ENCODE measurements around the gene CTSH.
"Not testable (repeated sequence)": the region's sequence is repeated elsewhere in the genome, so short reads cannot be mapped to it uniquely, and the experiment has no call there.

Gene CTSH

DNA sequence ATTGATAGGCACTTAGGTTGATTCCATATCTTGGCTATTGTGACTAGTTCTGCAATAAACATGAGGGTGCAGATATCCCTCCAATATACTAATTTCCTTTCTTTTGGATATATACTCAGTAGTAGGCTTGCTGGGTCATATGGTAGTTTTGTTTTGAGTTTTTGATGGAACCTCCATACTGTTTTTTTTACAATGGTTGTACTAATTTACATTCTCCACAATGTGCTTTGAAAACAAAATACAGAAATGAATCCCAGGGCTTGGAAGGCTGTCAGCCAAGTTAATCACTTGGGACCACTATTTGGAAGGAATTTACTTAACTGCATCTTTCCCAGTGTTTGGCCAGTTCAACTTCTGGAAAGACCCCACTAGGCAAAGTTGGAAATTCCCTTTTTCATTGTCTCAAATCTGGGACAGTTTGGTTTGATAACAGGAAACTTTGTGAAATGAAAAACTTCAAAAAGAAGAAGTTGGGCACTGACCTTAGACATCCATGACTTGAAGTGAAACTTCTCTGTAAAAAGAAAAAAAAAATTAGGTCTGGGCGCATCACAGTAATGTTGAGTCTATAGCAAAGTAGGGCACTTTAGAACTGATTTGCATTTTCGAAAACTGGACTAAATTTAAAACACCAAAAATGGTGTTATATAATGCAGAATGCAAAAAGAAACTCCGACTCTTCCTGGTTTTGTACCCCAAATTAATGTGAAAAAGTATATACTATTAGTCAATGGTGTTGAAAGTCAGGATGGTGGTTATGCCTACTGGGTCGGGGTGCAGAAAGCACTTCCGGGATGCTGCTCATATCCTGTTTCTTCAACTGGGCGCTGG is 6.0 kb downstream of the CTSH start:
- DNase-seq, result peak; percentile 47 to 53

DNA sequence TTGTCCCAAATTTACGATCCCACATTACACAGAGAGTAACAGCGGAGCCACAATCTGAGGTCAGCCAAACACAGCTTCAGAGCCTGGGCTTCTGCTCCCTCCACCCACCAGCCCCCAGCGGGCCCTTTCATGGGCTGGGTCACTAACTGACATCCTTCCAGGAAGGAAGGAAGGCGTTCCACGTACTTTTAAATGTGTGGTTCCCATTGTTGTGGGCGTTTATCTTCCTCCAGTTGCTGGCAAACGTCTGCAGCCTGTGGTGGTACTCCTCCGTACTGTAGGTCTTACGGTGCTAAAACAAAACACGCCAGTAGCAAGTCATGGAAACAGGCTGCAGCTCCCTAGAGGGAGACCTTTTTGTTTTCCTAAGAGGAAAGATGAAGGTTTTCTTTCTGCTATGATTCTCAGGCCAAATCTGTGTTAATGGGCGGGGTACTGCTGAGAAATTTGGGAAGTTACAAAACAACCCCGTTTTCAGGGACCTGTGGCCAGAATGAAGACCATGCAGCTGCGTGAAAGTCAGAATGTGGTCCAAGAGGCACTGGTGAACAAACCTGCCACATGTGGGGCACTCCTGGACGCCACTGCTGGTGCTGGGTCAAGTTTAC is 7.6 kb downstream of the CTSH start:
- peak in 1 of 2 donors; percentile 14 for DNase-seq

DNA sequence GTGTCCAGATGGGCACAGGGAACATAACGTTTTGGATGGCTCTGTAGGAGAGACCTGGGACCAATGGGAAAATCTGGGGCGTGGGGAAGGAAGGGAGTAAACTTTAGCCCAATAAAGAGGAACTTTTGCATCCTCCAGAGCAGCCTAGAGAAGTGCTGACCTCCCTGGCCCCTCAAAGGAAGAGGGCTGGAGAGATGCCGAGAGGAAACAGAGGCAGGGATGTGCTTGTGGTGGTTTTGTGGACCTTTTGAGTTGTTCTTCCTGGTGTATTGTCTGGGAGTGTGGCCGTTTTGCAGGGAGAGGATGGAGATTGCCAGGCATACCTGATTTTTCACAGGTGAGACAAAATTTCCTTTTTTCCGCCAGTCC is 10.2 kb downstream of the CTSH start:
- DNase-seq, result no peak

DNA sequence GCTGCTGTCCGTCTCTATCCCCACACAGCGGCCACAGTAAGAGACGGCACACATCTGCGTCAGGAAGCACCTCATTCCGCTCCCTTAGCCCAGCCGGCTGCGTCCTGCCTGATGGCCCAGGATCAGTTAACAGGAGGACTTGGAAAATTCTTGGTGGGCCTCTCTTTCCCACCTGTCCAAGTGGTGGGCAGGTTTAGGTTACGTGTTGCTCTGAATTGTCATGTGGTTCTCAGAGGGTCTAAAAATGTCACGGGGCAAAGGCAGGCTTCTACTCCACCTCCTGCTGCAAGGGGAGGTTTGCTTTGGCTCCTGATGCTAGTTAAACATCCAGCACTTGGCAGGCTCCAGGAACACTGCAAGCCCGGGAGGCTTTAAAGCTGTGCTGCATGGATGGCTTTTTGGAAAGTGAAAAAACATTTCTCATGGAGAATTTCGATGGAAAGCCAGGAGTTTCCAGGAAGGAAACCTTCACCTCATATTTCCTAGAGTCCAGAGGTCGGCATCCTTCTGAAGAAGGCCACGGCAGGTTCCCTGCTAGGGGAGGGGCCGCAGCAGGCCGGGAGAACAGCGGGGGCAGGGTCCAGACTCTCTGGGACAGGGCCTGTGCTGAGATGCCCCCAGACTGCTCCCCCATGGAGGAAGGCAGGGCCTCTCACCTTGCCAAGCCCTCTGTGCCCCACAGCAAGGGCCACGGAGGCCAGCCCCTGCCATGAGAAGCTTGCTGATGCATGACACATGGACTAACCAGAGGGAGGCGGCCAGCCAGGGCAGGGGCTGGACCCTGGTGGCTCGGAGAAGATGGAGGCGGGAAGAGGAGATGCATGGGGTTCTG is 10.8 kb downstream of the CTSH start:
- DNase-seq, result no peak

DNA sequence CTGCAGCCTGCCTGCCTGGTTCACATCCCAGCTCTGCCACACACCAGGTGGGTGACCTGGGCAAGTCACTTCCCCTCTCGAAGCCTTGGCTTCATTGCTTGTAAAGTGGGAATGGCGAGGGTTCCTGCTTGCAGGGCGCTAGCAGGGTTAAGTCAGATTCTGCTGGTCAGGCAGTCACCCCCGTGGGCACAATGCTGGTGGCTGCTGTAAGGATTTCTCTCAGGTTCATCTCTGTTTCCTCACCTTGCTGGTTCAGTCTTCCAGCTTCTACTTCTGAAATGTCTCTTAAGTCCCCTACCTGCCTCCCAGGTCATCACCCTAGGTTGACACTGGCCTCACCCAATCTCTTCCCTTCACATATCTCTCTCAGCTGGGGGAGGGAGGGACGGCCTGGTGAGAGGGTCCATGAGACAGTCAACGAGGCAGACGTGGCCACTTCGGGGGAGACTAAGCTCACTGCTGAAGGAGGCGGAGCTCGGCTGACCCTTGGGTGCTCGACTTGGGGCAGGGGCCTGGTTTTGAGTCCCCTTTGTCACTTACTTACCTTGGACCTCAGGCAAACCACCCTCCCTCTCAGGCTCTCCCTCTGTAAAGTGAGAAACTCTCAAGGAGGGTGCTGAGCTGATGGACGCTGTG is 11.5 kb downstream of the CTSH start:
- DNase-seq, result no peak

DNA sequence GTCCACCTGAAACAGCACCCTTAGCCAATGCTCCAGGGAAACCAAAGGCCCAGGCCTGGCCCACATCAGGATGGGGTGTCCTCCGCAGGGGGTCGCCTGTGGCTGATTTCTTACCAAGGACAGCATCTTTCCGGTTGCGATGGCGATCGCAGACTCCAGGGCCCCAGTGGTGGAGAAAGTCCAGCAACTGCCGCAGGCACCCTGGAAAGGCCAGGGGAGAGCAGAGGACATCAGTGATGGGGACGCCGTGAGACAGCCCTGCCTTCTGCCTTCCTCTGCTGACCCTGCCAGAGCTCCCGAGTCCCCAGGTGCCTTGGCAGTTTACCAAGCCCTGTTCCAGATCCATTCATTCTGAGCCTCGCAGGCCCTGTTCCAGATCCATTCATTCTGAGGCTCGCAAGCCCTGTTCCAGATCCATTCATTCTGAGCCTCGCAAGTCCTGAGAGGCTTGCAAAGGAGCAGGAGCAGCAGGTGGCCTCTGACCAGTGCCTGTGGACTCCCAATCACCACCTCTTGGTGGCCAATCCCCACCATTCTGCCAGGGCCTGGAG is 12.5 kb downstream of the CTSH start:
- DNase-seq, result no peak

DNA sequence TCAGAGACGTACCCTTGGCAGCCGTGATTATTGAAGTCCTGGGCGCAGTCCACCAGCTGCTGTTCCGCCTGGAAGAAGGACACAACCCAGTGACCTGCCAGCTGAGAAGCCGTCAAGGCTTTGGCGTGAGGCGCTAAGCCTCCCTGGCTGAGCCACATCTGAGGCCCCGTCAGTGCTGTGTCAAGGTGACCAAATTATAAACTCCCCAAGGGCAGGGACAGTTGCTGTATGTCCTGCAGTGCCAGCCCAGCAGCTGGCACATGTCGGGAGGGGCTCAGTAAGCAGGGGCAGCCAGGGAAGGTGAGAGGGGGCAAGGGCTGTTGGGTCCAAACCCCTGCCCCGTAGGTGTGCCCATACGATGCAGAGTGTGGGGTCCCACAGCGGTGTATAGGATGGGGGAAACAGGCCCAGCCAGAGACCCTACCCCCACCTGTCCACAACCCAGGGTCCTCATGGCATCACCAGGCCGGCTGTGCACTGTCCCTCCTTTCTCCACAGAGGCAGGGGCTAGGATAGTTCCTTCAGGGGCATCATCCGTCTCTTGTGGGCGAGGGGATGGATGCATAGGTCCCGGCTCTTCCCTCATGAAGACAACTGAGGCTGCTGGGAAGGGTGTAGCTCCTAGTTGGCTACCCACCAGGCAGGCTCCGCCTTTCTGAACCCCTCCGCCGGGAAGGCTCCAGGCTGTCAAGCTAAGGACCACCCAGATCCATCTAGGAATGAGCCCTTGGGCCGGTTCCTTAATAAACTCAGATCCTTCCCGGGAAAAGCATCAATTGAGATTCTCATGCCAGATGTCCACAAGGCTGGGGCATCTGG is 13.2 kb downstream of the CTSH start:
- DNase-seq, result no peak

DNA sequence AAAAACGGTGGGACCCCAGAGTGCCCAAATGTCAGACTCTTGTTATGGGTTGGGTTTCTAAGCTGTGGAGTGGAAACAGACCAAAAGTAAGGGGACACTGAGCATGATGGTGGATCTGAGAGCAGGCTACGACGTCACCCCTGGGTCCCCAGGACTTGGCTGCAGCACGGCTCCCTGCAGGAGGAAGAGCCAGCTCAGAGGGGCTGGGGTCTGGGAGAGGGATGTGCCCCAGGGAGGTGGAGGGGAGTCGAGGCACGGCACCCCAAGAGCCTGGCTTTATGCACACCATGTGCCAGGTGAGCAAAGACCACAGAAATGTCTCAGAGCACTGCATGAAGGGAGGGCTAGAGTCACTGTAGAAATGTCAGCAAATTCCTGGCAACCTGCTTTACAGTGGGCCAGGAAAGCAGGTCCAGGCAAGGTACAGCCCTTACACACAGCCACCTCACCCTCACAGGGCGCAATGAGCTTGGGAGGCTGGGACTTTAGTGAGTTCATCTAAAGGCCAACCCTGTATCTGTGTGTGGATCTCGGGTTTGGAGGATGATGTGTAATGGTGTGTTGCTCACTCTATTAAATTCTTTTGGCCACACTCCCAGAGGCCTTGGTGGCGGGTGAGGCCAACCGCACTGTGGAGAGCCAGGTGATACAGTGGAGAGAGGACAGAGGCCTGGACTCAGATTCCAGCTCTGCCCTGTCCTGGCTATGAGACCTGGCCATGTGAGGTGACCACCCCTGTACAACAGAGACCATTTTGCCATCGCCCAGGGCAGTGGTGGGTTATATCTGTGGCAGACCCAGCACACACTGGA is 14.1 kb downstream of the CTSH start:
- DNase-seq, result no peak

DNA sequence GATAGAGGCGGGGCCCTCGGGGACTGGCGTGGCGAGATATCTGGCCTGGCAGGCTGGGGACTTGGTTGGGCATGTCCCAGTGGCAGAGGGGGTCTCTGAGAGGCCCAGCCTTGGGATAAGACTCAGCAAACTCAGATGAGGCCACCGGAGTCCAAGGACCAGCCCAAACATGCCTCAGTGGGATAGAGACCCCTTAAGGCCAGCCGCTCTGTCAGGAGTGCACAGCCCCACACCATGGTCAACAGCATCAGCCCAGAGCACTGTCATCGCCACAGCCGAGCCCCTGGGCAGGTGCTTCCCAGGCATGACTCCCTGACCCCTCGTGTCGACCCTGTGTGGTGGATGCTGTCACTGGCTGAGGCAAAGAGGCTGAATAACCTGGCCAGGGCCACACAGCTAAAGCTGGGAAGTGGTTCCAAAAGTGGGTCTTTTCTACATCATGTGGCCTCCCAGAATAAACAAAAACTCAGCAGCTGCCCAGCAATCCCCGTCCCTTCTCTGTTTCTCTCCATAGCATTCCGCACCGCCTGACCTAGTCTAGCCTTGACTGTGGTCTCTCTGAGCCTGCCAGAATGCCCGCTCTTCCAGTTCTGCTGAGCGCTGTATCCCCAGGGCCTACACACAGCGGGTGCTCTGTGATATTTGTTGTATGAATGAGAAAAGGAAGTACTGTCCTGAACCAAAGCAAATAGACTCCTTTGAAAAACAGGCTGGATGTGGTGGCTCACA is 15.1 kb downstream of the CTSH start:
- no peak for DNase-seq

DNA sequence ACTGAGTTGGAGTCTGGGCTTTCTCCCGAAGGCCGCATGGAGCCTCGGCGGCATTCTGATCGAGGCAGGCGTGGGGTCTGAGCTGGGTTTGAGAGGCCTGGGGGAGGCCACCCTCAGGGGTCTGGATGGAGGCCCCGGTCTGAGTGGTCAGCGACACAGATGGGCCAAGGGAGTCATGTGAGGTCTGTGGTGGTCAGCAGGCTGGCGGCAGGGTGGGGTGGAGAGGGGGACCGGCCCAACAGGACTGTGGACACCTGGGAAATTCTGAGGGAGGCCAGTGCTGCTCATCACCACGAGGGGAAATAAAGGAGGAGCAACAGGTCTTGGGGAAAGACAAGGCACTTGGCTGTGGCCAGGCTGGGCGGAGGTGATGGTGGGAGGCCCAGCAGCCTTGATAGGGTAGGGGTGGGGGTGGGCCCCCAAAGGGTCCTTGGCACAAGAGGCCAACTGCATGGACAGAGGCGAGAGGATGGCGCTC is 16.2 kb downstream of the CTSH start:
- no peak for DNase-seq

DNA sequence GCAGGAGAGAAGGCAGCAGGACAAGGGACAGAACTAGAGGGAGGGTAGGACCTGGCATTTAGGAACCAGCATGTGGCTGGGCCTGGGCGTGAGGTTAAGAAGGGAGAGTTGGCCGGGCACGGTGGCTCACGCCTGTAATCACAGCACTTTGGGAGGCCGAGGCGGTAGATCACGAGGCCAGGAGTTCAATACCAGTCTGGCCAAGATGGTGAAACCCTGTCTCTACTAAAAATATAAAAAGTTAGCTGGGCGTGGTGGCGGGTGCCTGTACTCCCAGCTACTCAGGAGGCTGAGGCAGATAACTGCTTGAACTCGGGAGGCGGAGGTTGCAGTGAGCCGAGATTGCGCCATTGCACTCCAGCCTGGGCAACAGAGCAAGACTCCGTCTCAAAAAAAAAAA is 16.7 kb downstream of the CTSH start:
- DNase-seq, result not testable (repeated sequence)

DNA sequence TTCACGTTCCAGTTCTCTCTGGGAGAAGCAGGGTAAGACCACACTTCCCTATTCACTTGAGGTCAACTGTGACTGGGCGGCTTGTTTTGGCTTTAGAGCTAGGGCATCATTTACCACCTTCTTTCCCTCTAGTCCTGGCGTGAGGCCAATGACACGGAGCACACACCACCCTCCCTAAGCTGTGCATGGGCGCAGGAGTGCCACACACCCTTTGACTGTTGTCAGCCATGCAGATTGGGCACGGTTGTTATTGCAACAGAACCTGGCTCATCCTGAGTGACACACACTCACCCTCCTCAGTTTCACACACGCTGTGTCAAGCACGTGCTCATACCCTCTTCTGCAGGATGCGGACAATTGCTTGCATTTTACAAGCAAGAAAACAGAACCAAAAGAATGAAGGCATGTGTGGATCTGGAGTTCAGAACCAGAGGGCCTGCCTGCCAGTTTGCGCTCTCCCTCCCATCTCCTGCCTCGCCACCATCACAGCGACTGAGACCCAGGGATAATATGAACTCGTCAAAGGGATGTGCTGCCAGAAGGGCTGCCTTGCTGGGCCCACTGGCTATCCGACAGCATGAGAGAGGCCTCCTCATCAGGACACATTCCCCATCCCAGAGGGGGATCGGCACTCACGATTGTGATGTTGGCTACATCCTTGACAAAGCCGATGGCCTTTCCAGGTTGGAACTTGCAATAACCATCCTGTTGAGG is 17.6 kb downstream of the CTSH start:
- peak in 1 of 2 donors; percentile 58 for DNase-seq

DNA sequence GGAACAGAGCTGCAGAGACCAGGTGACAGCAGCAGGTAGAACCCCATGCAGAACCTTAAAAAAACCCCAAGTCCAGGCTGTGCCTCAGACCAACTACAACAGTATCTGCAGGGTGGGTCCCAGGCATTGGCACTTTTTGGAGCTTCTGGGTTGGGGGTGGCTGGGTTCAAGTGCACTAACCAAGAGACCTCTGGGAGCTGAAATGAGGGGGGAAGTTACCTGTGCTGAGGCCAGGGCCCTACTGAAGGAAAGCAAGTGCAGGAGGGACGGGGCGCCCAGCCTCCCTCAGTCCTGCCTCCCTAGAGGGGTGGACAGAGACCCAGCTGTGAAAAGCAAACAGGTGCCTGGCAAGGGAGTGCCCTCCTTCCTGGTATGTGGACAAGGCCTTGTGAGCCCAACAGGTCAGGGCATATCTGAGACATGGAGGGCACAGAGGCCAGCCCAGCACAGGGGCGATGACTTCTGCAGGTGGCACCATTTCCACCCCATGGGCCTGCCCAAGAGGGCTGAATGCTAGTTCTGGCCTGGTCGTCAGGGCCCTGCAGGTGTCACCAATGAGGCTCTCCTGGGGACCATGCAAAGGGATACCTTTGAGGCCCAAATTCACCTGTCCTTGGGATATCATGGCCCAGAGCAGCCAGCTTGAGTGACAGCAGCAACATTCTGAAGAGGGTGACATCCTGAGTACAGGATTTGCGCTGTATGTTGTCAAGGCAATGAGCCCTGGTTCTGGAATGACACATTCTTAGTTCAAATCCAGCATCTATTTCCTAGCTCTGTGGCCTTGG is 18.7 kb downstream of the CTSH start:
- DNase-seq, result no peak

DNA sequence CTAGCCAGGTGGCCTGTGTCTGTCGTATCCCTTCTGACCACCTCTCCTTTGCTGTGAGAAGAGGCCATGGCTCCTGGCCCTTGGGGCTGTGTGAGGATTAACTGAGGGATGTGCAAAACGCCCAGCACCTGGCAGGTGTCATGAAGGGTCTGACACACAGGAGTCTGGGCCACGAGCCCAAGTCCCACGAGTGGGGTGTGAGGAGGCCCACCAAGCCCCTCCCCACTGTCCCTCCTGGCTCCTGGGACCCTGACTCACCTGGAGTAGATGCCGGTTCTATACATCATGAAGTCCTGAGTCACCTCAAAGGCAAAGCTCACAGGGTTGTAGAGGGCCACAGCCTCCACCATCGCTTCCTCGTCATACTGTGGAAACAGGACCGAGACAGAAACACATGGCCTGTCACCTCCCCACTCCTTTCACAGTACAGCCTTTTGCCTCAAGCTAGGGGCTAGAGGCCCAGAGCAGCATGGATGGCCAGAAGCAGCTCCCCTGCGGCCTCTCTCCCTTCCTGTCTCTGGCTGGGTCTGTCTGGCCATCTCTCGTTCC is 19.7 kb downstream of the CTSH start:
- DNase-seq, result no peak

DNA sequence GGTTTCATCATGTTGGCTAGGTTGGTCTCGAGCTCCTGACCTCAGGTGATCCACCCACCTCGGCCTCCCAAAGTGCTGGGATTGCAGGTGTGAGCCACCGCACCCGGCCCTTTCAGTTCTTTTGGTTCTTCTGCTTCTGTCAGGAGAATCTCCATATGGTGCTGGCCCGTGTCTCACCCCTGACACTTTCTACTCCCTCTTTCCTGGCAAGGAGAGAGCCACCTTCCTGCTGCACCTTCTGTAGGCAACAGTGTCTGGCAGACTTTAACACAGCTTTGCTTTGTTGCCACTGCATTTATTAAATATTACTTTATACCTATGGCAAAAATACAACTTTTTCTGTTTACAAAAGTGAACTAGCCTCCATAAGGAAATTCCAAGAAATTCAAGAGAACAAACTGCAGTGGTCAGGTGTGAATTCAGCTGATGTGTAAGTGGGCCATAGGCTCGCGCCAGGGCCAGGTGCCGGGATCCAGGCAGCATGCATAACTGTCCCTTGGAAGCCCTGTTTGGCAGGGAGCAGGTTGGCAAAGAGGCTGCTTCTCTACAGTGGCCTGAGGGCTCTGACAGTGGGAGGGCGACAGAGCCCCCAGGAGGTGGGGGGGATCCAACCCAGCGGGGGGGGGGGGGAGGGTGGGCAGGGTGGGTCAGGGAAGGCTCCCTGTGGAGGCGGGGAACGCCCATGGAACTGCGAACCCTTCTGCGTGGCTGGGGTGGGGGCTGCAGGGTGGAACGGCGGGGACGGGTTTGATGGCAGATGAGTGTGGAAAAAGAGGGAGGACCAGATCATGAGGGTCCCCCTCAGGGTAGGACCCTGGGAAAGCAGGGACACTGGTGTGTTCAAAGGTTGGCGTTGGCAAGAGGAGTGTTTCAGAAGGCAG is 21.1 kb downstream of the CTSH start:
- DNase-seq, result no peak

DNA sequence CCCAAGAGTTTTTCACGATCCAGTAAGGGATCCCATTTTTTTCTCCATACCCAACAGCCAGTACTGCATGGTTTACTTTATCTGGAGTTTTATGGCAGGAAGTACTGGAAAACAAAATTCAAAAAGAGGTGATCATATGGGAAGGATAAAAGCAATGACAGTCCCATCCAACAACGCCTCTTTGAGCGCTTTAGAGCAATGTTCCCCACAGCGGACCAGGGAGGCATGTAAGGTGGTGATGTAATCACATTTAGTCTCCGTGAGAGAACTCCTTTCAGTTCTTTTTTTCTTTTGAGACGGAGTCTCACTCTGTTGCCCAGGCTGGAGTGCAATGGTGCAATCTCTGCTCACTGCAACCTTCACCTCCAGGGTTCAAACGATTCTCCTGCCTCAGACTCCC is 21.8 kb downstream of the CTSH start:
- no peak for DNase-seq

DNA sequence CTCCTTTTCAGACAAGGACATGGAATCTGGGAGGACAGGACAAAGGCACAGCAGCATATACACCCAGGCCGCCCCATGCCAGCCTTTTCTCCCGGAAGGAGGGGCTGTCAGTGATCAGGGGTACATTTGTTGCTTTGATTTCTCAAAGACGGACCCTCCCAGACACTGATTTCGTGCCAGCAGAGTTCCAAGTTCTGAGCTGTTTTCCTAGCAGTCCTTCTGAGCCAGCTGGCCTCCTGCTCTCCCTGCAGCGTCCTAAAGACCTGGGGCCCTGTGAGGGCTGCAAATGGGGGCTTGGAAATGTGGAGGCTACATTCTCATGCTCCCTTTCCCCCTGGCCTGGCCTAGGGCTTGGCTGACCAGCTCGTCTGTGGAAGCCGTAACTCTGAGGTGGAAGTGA is 22.3 kb downstream of the CTSH start:
- no peak for DNase-seq

Measured in CD4-positive, alpha-beta T cell treated with Interleukin-4 for 1 hour (primary cell).